Muscle of leg (tissue), 11 donors: Measurements from ENCODE around the gene IL4R. TPM values are rescaled to one million over a fixed set of nuclear protein-coding genes. Genes with fewer than 3 reads are reported as not detected.

Experiments
- DNase-seq: peaks from one replicate; pipeline ENCODE4 v3.0.0; 2013
- H3K27ac ChIP-seq: one replicate; pipeline ENCODE4 v1.5.1; 2013; ENCODE audit warnings: mild to moderate bottlenecking, low read length, control low read depth
- H3K27me3 ChIP-seq: one replicate; pipeline ENCODE4 v1.6.1; 2013; ENCODE audit warnings: low read length; ENCODE audit not compliant: control insufficient read depth, insufficient read depth
- H3K36me3 ChIP-seq: one replicate; pipeline ENCODE4 v1.6.1; 2013; ENCODE audit warnings: low read length; ENCODE audit not compliant: control insufficient read depth, insufficient read depth
- H3K4me1 ChIP-seq: one replicate; pipeline ENCODE4 v1.6.1; 2013; ENCODE audit warnings: low read length; ENCODE audit not compliant: control insufficient read depth, insufficient read depth
- H3K4me3 ChIP-seq: one replicate; pipeline ENCODE4 v1.5.1; 2013; ENCODE audit warnings: low read length, control low read depth
- H3K9me3 ChIP-seq: replicated peaks from 2 replicates; pipeline ENCODE4 v1.6.1; 2013; ENCODE audit warnings: low read depth, low read length; ENCODE audit not compliant: control insufficient read depth
- WGBS: methylation state at CpG from one replicate; pipeline ENCODE4 v1.1.5; 2013; ENCODE audit warnings: missing lambda C conversion rate; ENCODE audit not compliant: insufficient coverage; 5-methylcytosine and 5-hydroxymethylcytosine counted together
- polyA plus RNA-seq, 8 donors: library from polyadenylated mRNA; unstranded; fragments of 120-200 nt; gene quantifications; one replicate each; pipeline versions ENCODE4 v1.2.1 to v1.2.3, GENCODE V29; 2013; ENCODE audit warnings: inconsistent platforms in 1 of 8, low replicate concordance in 1 of 8; ENCODE audit not compliant: insufficient read length in 8 of 8, insufficient read depth in 1 of 8
- total RNA-seq: library from RNA; stranded (reverse); fragments of 120-200 nt; gene quantifications from one replicate; pipeline ENCODE4 v1.2.4, GENCODE V29; 2013

Gene IL4R
- total and polyA plus RNA-seq, 9 donors = 9.8 to 16.4 (median 14.8) TPM

DNA sequence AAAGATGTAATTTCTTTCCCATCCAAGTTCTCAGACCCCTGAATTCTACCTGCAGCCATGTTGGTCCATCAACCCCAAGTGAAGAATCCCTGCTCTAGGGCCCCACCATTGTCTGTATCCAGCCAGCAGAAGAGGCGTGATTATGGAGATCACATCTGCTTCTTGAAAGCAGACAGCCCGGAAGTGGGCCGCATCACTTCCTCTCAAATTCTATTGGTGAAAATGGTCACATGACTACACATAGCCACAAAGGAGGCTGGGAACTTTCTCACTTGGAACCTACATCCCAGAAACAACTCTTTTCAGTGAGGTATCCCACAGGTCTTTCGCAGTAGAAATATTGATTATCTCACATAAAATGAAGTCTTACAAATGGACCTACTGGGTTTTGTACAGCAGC is 40.1 kb downstream of the IL4R start:
- Histone ChIP-seq H3K9me3 (peaks cover 4% of the 10 kb centered on the region), H3K27ac (no peak overlapping the region), H3K27me3 (no peaks in the 10 kb centered on the region), H3K36me3 (peaks cover 56% of the 10 kb centered on the region), H3K4me1 (no peaks in the 10 kb centered on the region), H3K4me3 (no peak overlapping the region)
- WGBS = 93% methylated on average over 3 of the region's 4 CpGs
- no peak for DNase-seq

DNA sequence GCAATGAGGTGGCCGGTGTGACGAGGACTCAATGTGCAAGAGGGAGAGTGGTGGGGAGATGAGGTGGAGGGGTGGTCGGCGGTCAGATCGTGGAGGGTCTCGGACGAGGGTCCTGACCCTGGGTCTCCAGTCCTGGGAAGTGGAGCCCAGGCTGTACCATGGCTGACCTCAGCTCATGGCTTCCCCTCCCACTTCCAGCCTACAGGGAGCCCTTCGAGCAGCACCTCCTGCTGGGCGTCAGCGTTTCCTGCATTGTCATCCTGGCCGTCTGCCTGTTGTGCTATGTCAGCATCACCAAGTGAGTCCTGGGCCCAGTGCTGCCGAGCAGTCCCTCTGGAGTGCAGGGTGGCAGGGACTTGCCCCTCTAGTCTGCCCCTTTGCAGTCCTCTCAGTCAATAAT is 41.8 kb downstream of the IL4R start:
- no peak overlapping the region for H3K27ac ChIP-seq
- peaks cover 9% of the 10 kb centered on the region for H3K9me3 ChIP-seq
- no peak overlapping the region for H3K4me3 ChIP-seq
- peak; percentile 30 for DNase-seq
- H3K27me3 ChIP-seq = no peaks in the 10 kb centered on the region
- no peaks in the 10 kb centered on the region for H3K4me1 ChIP-seq
- 61% methylated on average over 7 of the region's 12 CpGs for WGBS
- H3K36me3 ChIP-seq = peaks cover 56% of the 10 kb centered on the region

DNA sequence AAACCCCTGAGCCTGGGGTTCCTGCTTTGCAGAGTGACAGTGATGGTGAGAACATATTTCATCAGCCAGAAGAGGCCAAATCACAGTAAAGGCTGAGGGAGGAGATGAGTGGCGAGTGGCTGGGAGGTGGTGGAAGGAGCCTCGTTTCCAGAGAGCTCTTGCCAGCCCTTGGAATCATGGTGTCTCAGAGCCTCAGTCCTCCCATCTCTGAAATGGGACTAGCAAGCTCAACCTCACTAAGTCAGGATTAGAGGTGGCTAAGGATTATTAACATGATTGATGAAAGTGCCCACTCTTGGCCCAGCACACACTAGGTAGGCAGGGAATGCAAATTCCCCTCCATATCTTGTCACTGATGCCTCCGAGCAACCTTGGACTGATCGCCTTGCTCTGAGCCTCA is 43.0 kb downstream of the IL4R start:
- Histone ChIP-seq H3K4me3 (no peak overlapping the region), H3K4me1 (no peaks in the 10 kb centered on the region), H3K27me3 (no peaks in the 10 kb centered on the region), H3K9me3 (peaks cover 5% of the 10 kb centered on the region), H3K27ac (no peak overlapping the region), H3K36me3 (peaks cover 51% of the 10 kb centered on the region)
- 100% methylated on average over 2 of the region's 4 CpGs for WGBS
- DNase-seq = no peak

DNA sequence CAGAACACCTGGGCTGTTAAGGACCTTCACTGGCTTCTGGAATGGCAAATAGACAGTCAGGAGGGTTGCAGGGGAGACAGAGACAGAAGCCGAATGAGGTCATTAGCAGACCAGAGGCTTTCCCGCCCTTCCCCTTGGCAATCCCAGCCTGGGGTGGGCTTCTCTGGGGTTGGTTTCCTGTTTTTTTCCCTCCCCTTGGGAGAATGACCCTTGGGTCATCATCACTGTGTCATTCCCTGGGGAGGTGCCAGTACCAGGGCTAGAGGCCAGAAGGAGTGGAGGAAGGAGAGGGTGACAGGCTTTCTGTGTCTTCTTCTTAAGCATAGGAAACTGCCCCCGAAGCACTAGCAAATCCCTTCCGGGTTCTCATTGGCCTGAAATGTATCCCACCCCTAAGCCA is 45.3 kb downstream of the IL4R start:
- Histone ChIP-seq H3K9me3 (peaks cover 5% of the 10 kb centered on the region), H3K36me3 (peaks cover 46% of the 10 kb centered on the region), H3K27me3 (no peaks in the 10 kb centered on the region), H3K27ac (no peak overlapping the region), H3K4me3 (no peak overlapping the region), H3K4me1 (no peaks in the 10 kb centered on the region)
- no peak for DNase-seq
- 100% methylated on average over 1 of the region's 4 CpGs for WGBS

DNA sequence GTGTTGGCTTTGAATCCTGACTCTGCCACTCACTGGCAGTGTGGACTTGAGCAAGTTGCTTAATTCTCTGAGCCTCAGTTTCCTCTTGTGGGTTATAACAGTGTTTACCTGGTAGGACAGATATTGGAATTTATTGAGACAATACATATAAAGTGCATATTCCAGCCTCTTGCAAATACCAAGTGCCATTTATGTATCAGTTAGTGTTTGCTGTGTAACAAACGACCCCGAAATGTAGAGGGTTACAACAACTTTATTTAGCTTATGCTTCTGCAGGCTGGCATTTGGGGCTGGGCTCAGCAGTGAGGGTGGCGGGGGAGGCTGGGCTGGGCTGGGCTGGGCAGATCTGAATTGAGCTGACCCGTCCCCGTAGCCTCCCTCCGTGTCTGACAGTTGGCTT is 45.8 kb downstream of the IL4R start:
- Histone ChIP-seq H3K27me3 (no peaks in the 10 kb centered on the region), H3K4me3 (no peak overlapping the region), H3K4me1 (no peaks in the 10 kb centered on the region), H3K27ac (no peak overlapping the region), H3K9me3 (peaks cover 5% of the 10 kb centered on the region), H3K36me3 (peaks cover 44% of the 10 kb centered on the region)
- 86% methylated on average over 4 of the region's 6 CpGs for WGBS
- no peak for DNase-seq

DNA sequence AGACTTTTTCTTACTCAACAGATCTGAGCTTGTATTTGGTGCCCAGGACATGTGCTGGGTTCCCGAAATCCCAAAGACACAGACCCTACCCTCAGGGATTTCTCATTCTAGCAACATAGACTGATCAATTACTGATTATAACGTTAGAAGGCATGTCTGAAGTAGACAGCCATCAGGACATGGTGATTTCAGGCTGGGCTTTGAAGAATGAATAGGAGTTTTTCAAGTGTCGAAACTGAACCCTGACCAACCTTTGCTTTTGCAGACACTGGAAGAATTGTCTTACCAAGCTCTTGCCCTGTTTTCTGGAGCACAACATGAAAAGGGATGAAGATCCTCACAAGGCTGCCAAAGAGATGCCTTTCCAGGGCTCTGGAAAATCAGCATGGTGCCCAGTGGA is 48.2 kb downstream of the IL4R start:
- Histone ChIP-seq H3K4me3 (no peak overlapping the region), H3K4me1 (no peaks in the 10 kb centered on the region), H3K36me3 (peaks cover 34% of the 10 kb centered on the region), H3K9me3 (peaks cover 5% of the 10 kb centered on the region), H3K27ac (no peak overlapping the region), H3K27me3 (no peaks in the 10 kb centered on the region)
- no peak for DNase-seq
- 100% methylated on average over 1 of the region's 3 CpGs for WGBS

DNA sequence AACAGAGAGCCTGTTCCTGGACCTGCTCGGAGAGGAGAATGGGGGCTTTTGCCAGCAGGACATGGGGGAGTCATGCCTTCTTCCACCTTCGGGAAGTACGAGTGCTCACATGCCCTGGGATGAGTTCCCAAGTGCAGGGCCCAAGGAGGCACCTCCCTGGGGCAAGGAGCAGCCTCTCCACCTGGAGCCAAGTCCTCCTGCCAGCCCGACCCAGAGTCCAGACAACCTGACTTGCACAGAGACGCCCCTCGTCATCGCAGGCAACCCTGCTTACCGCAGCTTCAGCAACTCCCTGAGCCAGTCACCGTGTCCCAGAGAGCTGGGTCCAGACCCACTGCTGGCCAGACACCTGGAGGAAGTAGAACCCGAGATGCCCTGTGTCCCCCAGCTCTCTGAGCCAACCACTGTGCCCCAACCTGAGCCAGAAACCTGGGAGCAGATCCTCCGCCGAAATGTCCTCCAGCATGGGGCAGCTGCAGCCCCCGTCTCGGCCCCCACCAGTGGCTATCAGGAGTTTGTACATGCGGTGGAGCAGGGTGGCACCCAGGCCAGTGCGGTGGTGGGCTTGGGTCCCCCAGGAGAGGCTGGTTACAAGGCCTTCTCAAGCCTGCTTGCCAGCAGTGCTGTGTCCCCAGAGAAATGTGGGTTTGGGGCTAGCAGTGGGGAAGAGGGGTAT is 48.9 kb downstream of the IL4R start:
- peaks cover 34% of the 10 kb centered on the region for H3K36me3 ChIP-seq
- peaks cover 5% of the 10 kb centered on the region for H3K9me3 ChIP-seq
- no peak overlapping the region for H3K4me3 ChIP-seq
- H3K27ac ChIP-seq = no peak overlapping the region
- peaks cover 1% of the 10 kb centered on the region for H3K4me1 ChIP-seq
- no peak for DNase-seq
- no peaks in the 10 kb centered on the region for H3K27me3 ChIP-seq
- 83% methylated on average over 16 of the region's 16 CpGs for WGBS

DNA sequence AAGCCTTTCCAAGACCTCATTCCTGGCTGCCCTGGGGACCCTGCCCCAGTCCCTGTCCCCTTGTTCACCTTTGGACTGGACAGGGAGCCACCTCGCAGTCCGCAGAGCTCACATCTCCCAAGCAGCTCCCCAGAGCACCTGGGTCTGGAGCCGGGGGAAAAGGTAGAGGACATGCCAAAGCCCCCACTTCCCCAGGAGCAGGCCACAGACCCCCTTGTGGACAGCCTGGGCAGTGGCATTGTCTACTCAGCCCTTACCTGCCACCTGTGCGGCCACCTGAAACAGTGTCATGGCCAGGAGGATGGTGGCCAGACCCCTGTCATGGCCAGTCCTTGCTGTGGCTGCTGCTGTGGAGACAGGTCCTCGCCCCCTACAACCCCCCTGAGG is 49.5 kb downstream of the IL4R start:
- DNase-seq = no peak
- Histone ChIP-seq H3K4me1 (peaks cover 6% of the 10 kb centered on the region), H3K4me3 (no peak overlapping the region), H3K9me3 (peaks cover 5% of the 10 kb centered on the region), H3K27ac (no peak overlapping the region), H3K27me3 (no peaks in the 10 kb centered on the region), H3K36me3 (peaks cover 32% of the 10 kb centered on the region)
- WGBS = 82% methylated on average over 5 of the region's 5 CpGs

DNA sequence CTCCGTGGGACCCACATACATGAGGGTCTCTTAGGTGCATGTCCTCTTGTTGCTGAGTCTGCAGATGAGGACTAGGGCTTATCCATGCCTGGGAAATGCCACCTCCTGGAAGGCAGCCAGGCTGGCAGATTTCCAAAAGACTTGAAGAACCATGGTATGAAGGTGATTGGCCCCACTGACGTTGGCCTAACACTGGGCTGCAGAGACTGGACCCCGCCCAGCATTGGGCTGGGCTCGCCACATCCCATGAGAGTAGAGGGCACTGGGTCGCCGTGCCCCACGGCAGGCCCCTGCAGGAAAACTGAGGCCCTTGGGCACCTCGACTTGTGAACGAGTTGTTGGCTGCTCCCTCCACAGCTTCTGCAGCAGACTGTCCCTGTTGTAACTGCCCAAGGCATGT is 50.0 kb downstream of the IL4R start:
- H3K36me3 ChIP-seq = peaks cover 28% of the 10 kb centered on the region
- WGBS = 81% methylated on average over 8 of the region's 9 CpGs

DNA sequence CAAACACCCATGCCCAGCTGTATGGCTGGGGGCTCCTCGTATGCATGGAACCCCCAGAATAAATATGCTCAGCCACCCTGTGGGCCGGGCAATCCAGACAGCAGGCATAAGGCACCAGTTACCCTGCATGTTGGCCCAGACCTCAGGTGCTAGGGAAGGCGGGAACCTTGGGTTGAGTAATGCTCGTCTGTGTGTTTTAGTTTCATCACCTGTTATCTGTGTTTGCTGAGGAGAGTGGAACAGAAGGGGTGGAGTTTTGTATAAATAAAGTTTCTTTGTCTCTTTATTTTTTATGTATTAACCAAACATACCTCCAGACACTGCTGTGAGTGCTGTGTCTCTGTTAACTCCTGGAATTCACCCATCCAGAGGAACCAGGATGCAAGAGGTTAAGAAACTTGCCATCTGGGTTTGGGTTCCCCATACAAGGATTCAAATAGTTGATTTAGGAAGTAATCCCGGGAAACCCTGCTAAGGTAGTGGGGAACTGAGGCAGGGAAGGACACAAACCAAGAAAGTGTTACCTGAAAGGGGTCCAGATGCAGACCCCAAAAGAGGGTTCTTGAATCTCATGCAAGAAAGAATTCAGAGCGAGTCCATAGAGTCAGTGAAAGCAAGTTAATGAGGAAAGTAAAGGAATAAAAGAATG is 50.8 kb downstream of the IL4R start:
- H3K27me3 ChIP-seq = no peaks in the 10 kb centered on the region
- H3K4me3 ChIP-seq = no peak overlapping the region
- H3K4me1 ChIP-seq = peaks cover 6% of the 10 kb centered on the region
- peaks cover 1% of the 10 kb centered on the region for H3K9me3 ChIP-seq
- no peak for DNase-seq
- WGBS = 50% methylated on average over 3 of the region's 6 CpGs
- H3K27ac ChIP-seq = no peak overlapping the region
- H3K36me3 ChIP-seq = peaks cover 20% of the 10 kb centered on the region

More for the DNA sequence above, 50.0 kb downstream of the IL4R start:
- Histone ChIP-seq H3K4me3 (no peak overlapping the region), H3K27me3 (no peaks in the 10 kb centered on the region), H3K9me3 (peaks cover 5% of the 10 kb centered on the region), H3K4me1 (peaks cover 6% of the 10 kb centered on the region), H3K27ac (no peak overlapping the region)
- peak; percentile 25 for DNase-seq
